HG03139 (cell line): Measurements from ENCODE around the gene ASB5.

Experiments
- ATAC-seq: cut with Tn5 transposase; IDR thresholded peaks from one replicate; pipeline ENCODE4 v1.9.1; 2021; ENCODE audit not compliant: unreplicated experiment

ASB5 gene

GRCh38 chr4:176185051-176185450 lies 84.0 kb downstream of the ASB5 start:
- no peak for ATAC-seq
